PC-3 (cell line): ENCODE data around the gene HEPHL1. TPM values are rescaled to one million over a fixed set of nuclear protein-coding genes. Genes with fewer than 3 reads are reported as not detected.
A peak's percentile ranks its signal among the peaks of the same experiment; 100 is the strongest.

Experiments used
- ATAC-seq: fragments of 200-7000 bp; cut with Tn5 transposase; 2 replicates; pipeline ENCODE4 v1.9.1; 2020; ENCODE audit warnings: mild to moderate bottlenecking, moderate library complexity
- BruUV-seq: library from RNA; stranded (reverse); fragments of 400-500 nt; replicated peaks from 2 replicates; lab custom pipeline; 2021; lab: Mats Ljungman, UMichigan
- CTCF ChIA-PET: fragments of 300-600 bp; sonication (Branson Sonifier 250); formaldehyde crosslinking; loops from one replicate; lab custom pipeline; 2022; ENCODE audit warnings: antibody characterized with exemption; lab: Charles Lee
- POLR2A ChIA-PET: fragments of 300-600 bp; sonication (Branson Sonifier 250); formaldehyde crosslinking; loops from one replicate; lab custom pipeline; 2022; ENCODE audit warnings: antibody characterized with exemption; ENCODE audit not compliant: unreplicated experiment; lab: Charles Lee
- DNase-seq: peaks from one replicate; pipeline ENCODE4 v3.0.0-alpha.2; 2015
- H2AFZ ChIP-seq: fragments of 300-600 bp; sonication (generic); 2 replicates; pipeline ENCODE4 v1.6.0; 2016; ENCODE audit warnings: antibody characterized with exemption, low read length
- H3F3A ChIP-seq: fragments of 300-600 bp; sonication (generic); one replicate; pipeline ENCODE4 v1.6.0; 2017; ENCODE audit warnings: antibody characterized with exemption, low read length, control low read depth, mild to moderate bottlenecking; ENCODE audit not compliant: unreplicated experiment
- H3K27ac ChIP-seq: fragments of 300-600 bp; sonication (generic); 2 replicates; pipeline ENCODE4 v1.5.1; 2016; ENCODE audit warnings: mild to moderate bottlenecking, low read length
- H3K27me3 ChIP-seq: fragments of 300-600 bp; sonication (generic); 2 replicates; pipeline ENCODE4 v1.6.1; 2016; ENCODE audit warnings: low read length, mixed read lengths
- H3K36me3 ChIP-seq: fragments of 300-600 bp; sonication (generic); 2 replicates; pipeline ENCODE4 v1.6.1; 2016; ENCODE audit warnings: low read depth, mixed run types, low read length, mixed read lengths
- H3K4me1 ChIP-seq: fragments of 300-600 bp; sonication (generic); 2 replicates; pipeline ENCODE4 v1.5.1; 2016; ENCODE audit warnings: low read length; ENCODE audit not compliant: insufficient read depth
- H3K4me2 ChIP-seq: fragments of 300-600 bp; sonication (generic); 2 replicates; pipeline ENCODE4 v1.6.0; 2016; ENCODE audit warnings: low read length
- H3K4me3 ChIP-seq: fragments of 300-600 bp; sonication (generic); 2 replicates; pipeline ENCODE4 v1.5.1; 2016; ENCODE audit warnings: mild to moderate bottlenecking, low read length, mixed read lengths
- H3K79me2 ChIP-seq: fragments of 300-600 bp; sonication (generic); 2 replicates; pipeline ENCODE4 v1.6.1; 2017; ENCODE audit warnings: low read length, mixed read lengths
- H3K9ac ChIP-seq: fragments of 300-600 bp; sonication (generic); 2 replicates; pipeline ENCODE4 v1.6.0; 2016; ENCODE audit warnings: mild to moderate bottlenecking, low read length
- H3K9me2 ChIP-seq: fragments of 300-600 bp; sonication (generic); replicated peaks from 2 replicates; pipeline ENCODE4 v1.6.1; 2016; ENCODE audit warnings: mixed run types, low read length, mixed read lengths
- H3K9me3 ChIP-seq: fragments of 300-600 bp; sonication (generic); 2 replicates; pipeline ENCODE4 v1.6.1; 2016; ENCODE audit warnings: low read length, mixed read lengths
- H4K20me1 ChIP-seq: fragments of 300-600 bp; sonication (generic); 2 replicates; pipeline ENCODE4 v1.6.1; 2016; ENCODE audit warnings: low read length, mixed read lengths
- CTCF ChIP-seq: fragments of 300-600 bp; sonication (generic); conservative IDR thresholded peaks from 2 replicates; pipeline ENCODE4 v1.5.1; 2017; ENCODE audit warnings: antibody characterized with exemption, low read depth, mild to moderate bottlenecking, low read length
- EZH2 ChIP-seq: fragments of 300-600 bp; sonication (generic); IDR thresholded peaks from one replicate; pipeline ENCODE4 v1.6.1; 2017; ENCODE audit warnings: antibody characterized with exemption, mild to moderate bottlenecking, low read length; ENCODE audit not compliant: unreplicated experiment
- EZH2phosphoT487 ChIP-seq: fragments of 300-600 bp; sonication (generic); IDR thresholded peaks from 2 replicates; pipeline ENCODE4 v1.6.1; 2018; ENCODE audit warnings: mild to moderate bottlenecking, antibody characterized with exemption, low read length, borderline replicate concordance
- intact Hi-C: fragments of 100-400 bp; cut with micrococcal nuclease; formaldehyde crosslinking; loops from 2 replicates; pipeline ENCODE4 v1.9.0; 2023
- total RNA-seq: library from RNA; depleted of rRNA; stranded (reverse); fragments of >200 nt; gene quantifications from 2 replicates; pipeline ENCODE4 v1.2.3, GENCODE V29; 2014

The HEPHL1 gene
- total RNA-seq, 1 experiment from 2014 or later, result 4.4 TPM

- Histone ChIP-seq H3K4me3 (no peak overlapping the region), H3K9me3 (no peaks in the 10 kb centered on the region), H3K27ac (no peak overlapping the region), H3F3A (no peaks in the 10 kb centered on the region), H3K9ac (no peak overlapping the region), H2AFZ (no peak overlapping the region), H3K4me2 (no peak overlapping the region), H3K4me1 (no peaks in the 10 kb centered on the region), H3K79me2 (no peaks in the 10 kb centered on the region), H4K20me1 (no peaks in the 10 kb centered on the region), H3K27me3 (no peaks in the 10 kb centered on the region), H3K9me2 (no peaks in the 10 kb centered on the region), H3K36me3 (no peaks in the 10 kb centered on the region)
- POLR2A ChIA-PET, result no interaction called here
- DNase-seq (no peak), ATAC-seq (no peak)
- CTCF ChIA-PET, result no interaction called here
- TF ChIP-seq CTCF (no peak), EZH2 (no peak), EZH2phosphoT487 (no peak)
- BruUV-seq, result no TSS peak
- intact Hi-C loops, result no loop called here
Measured at GRCh38 chr11:94062360-94062759, 41.2 kb downstream of the HEPHL1 start.

- no peaks in the 10 kb centered on the region for H3K4me1 ChIP-seq
- H3F3A ChIP-seq, result no peaks in the 10 kb centered on the region
- H3K9me3 ChIP-seq, result no peaks in the 10 kb centered on the region
- H2AFZ ChIP-seq, result no peak overlapping the region
- TF ChIP-seq EZH2phosphoT487 (no peak), EZH2 (no peak), CTCF (no peak)
- no peaks in the 10 kb centered on the region for H3K27me3 ChIP-seq
- no peak; the same call in 1 of the 2 replicates for ATAC-seq
- H3K4me2 ChIP-seq, result no peak overlapping the region
- H3K36me3 ChIP-seq, result no peaks in the 10 kb centered on the region
- CTCF ChIA-PET, result no interaction called here
- no peaks in the 10 kb centered on the region for H3K9me2 ChIP-seq
- no peak overlapping the region for H3K27ac ChIP-seq
- H3K9ac ChIP-seq, result no peak overlapping the region
- no peaks in the 10 kb centered on the region for H3K79me2 ChIP-seq
- intact Hi-C loops, result no loop called here
- peak; percentile 10 for DNase-seq
- no peak overlapping the region for H3K4me3 ChIP-seq
- no peaks in the 10 kb centered on the region for H4K20me1 ChIP-seq
- POLR2A ChIA-PET, result no interaction called here
- no TSS peak for BruUV-seq
Measured at GRCh38 chr11:94066901-94067429, 45.8 kb downstream of the HEPHL1 start.

GRCh38 chr11:94068764-94069163 is 47.6 kb downstream of the HEPHL1 start:
- ChIA-PET POLR2A (no interaction called here), CTCF (no interaction called here)
- Histone ChIP-seq H3K27ac (no peak overlapping the region), H2AFZ (no peak overlapping the region), H3F3A (no peaks in the 10 kb centered on the region), H3K9me2 (no peaks in the 10 kb centered on the region), H3K4me2 (no peak overlapping the region), H3K9me3 (no peaks in the 10 kb centered on the region), H3K4me1 (no peaks in the 10 kb centered on the region), H4K20me1 (no peaks in the 10 kb centered on the region), H3K27me3 (no peaks in the 10 kb centered on the region), H3K36me3 (no peaks in the 10 kb centered on the region), H3K79me2 (no peaks in the 10 kb centered on the region), H3K4me3 (no peak overlapping the region), H3K9ac (no peak overlapping the region)
- BruUV-seq, result no TSS peak
- ATAC-seq (peak; percentile 72), DNase-seq (peak; percentile 55)
- no peak for TF ChIP-seq EZH2
- no peak for TF ChIP-seq CTCF
- TF ChIP-seq EZH2phosphoT487, result no peak
- intact Hi-C loops, result no loop called here
